H1 (cell line): ENCODE measurements around the gene SBSN. TPM values are rescaled to one million over a fixed set of nuclear protein-coding genes. Genes with fewer than 3 reads are reported as not detected.

Experiments
- CTCF ChIA-PET: fragments of 300-600 bp; sonication (Branson Sonifier 250); formaldehyde crosslinking; loops from one replicate; lab custom pipeline; 2021; ENCODE audit not compliant: partially characterized antibody; lab: Charles Lee
- POLR2A ChIA-PET: fragments of 300-600 bp; sonication (Branson Sonifier 250); formaldehyde crosslinking; loops from one replicate; lab custom pipeline; 2021; ENCODE audit warnings: inconsistent platforms; ENCODE audit not compliant: partially characterized antibody; lab: Charles Lee
- DNase-seq, 2 experiments: peaks; one replicate each; pipeline versions ENCODE4 v3.0.0 to v3.0.0-alpha.2; 2010 to 2022; ENCODE audit warnings: low spot score in 2 of 2, low read depth in 1 of 2, mixed read lengths in 1 of 2
- FAIRE-seq: peaks from 2 replicates; lab custom pipeline; 2011; peaks lifted over from hg19 to GRCh38; lab: Jason Lieb, UNC
- H2AFZ ChIP-seq: 2 replicates; pipeline ENCODE4 v1.8.1; 2012; ENCODE audit warnings: low read length, inconsistent platforms
- H2AK5ac ChIP-seq: 2 replicates; pipeline ENCODE4 v1.6.1; 2013; ENCODE audit warnings: low read depth, low read length
- H2BK120ac ChIP-seq: replicated peaks from 2 replicates; pipeline ENCODE3; 2013; ENCODE audit warnings: low read depth, low read length, inconsistent platforms
- H2BK12ac ChIP-seq: 2 replicates; pipeline ENCODE4 v1.6.1; 2013; ENCODE audit warnings: low read depth, low read length
- H2BK15ac ChIP-seq: 2 replicates; pipeline ENCODE4 v1.6.1; 2013; ENCODE audit warnings: low read length
- H2BK20ac ChIP-seq: 2 replicates; pipeline ENCODE4 v1.6.1; 2013; ENCODE audit warnings: low read length
- H2BK5ac ChIP-seq: 2 replicates; pipeline ENCODE4 v1.6.1; 2013; ENCODE audit warnings: low read depth, low read length
- H3K14ac ChIP-seq: 2 replicates; pipeline ENCODE4 v1.6.1; 2013; ENCODE audit warnings: inconsistent platforms; ENCODE audit not compliant: insufficient read length
- H3K18ac ChIP-seq: 2 replicates; pipeline ENCODE4 v1.6.1; 2013; ENCODE audit warnings: low read length; ENCODE audit errors: extremely low read depth
- H3K23ac ChIP-seq: 2 replicates; pipeline ENCODE4 v1.6.1; 2013; ENCODE audit warnings: inconsistent platforms; ENCODE audit not compliant: insufficient read length
- H3K23me2 ChIP-seq: 2 replicates; pipeline ENCODE4 v1.6.1; 2013; ENCODE audit warnings: low read depth, low read length
- H3K27ac ChIP-seq: 2 replicates; pipeline ENCODE4 v1.6.1; 2011; ENCODE audit warnings: low read depth, low read length, inconsistent platforms
- H3K27me3 ChIP-seq, 4 experiments: replicated peaks in 1 of 4; 1 replicate in 1 of 4; 2 replicates in 3 of 4; pipeline versions ENCODE4 v1.6.1 to v1.8.1; 2011 to 2013; ENCODE audit warnings: low read length in 3 of 4, mild to moderate bottlenecking in 3 of 4, inconsistent platforms in 2 of 4, mixed read lengths in 2 of 4, moderate library complexity in 1 of 4; ENCODE audit not compliant: control insufficient read depth in 3 of 4, insufficient read depth in 3 of 4; ENCODE audit errors: extremely low read depth in 1 of 4
- H3K36me3 ChIP-seq, 4 experiments: 2 replicates each; pipeline versions ENCODE4 v1.6.1 to v1.8.1; 2011 to 2013; ENCODE audit warnings: mild to moderate bottlenecking in 4 of 4, low read length in 3 of 4, moderate library complexity in 2 of 4, control low read depth in 1 of 4, inconsistent platforms in 1 of 4; ENCODE audit not compliant: insufficient read depth in 4 of 4, control insufficient read depth in 2 of 4
- H3K4ac ChIP-seq: replicated peaks from 2 replicates; pipeline ENCODE3; 2013; ENCODE audit warnings: low read length, low read depth, mixed read lengths, inconsistent platforms; ENCODE audit not compliant: insufficient read length
- H3K4me1 ChIP-seq, 4 experiments: replicated peaks in 1 of 4; 1 replicate in 1 of 4; 2 replicates in 3 of 4; pipeline versions ENCODE4 v1.6.1 to v1.8.1; 2011 to 2013; ENCODE audit warnings: low read length in 3 of 4, inconsistent platforms in 2 of 4, mixed read lengths in 1 of 4; ENCODE audit not compliant: insufficient read depth in 4 of 4, control insufficient read depth in 3 of 4
- H3K4me2 ChIP-seq, 2 experiments: 2 replicates each; pipeline versions ENCODE4 v1.6.1 to v1.8.1; 2011 to 2013; ENCODE audit warnings: low read depth in 2 of 2, low read length in 2 of 2, control low read depth in 1 of 2, inconsistent platforms in 1 of 2, mild to moderate bottlenecking in 1 of 2; ENCODE audit not compliant: insufficient read depth in 1 of 2
- H3K4me3 ChIP-seq, 4 experiments: fragments of 200-600, 300-600 bp in 1 of 4; sonication (generic), shearing (Covaris generic), sonication (Bioruptor Twin) in 1 of 4; 2 replicates each; pipeline versions ENCODE4 v1.5.1 to v1.8.1; 2011 to 2016; ENCODE audit warnings: low read length in 4 of 4, low read depth in 3 of 4, control low read depth in 2 of 4, inconsistent platforms in 2 of 4, mild to moderate bottlenecking in 2 of 4, mixed read lengths in 1 of 4, moderate library complexity in 1 of 4; ENCODE audit not compliant: insufficient read depth in 2 of 4; ENCODE audit errors: extremely low read depth in 1 of 4
- H3K56ac ChIP-seq: replicated peaks from 2 replicates; pipeline ENCODE3; 2013; ENCODE audit warnings: low read depth, mild to moderate bottlenecking, mixed read lengths, low read length, inconsistent platforms; ENCODE audit not compliant: insufficient read length
- H3K79me1 ChIP-seq: 2 replicates; pipeline ENCODE4 v1.6.1; 2013; ENCODE audit warnings: low read depth, low read length, control low read depth
- H3K79me2 ChIP-seq, 2 experiments: 2 replicates each; pipeline versions ENCODE4 v1.6.1 to v1.8.1; 2012 to 2013; ENCODE audit warnings: low read length in 2 of 2, mild to moderate bottlenecking in 2 of 2, inconsistent platforms in 1 of 2; ENCODE audit not compliant: insufficient read depth in 2 of 2, control insufficient read depth in 1 of 2
- H3K9ac ChIP-seq, 4 experiments: replicated peaks in 1 of 4; 1 replicate in 1 of 4; 2 replicates in 3 of 4; pipeline versions ENCODE4 v1.6.1 to v1.8.1; 2011 to 2013; ENCODE audit warnings: low read depth in 3 of 4, low read length in 3 of 4, control low read depth in 2 of 4, mild to moderate bottlenecking in 2 of 4, moderate library complexity in 2 of 4, inconsistent platforms in 1 of 4; ENCODE audit errors: extremely low read depth in 1 of 4
- H3K9me3 ChIP-seq, 2 experiments: 2 replicates each; pipeline versions ENCODE4 v1.6.1 to v1.8.1; 2012 to 2013; ENCODE audit warnings: mild to moderate bottlenecking in 2 of 2, moderate library complexity in 2 of 2, control low read depth in 1 of 2, inconsistent platforms in 1 of 2, low read depth in 1 of 2, low read length in 1 of 2, mixed read lengths in 1 of 2; ENCODE audit not compliant: insufficient read depth in 2 of 2
- H4K20me1 ChIP-seq, 2 experiments: replicated peaks in 1 of 2; 2 replicates each; pipeline versions ENCODE3 to v1.8.1; 2011 to 2013; ENCODE audit warnings: inconsistent platforms in 2 of 2, low read length in 2 of 2, mild to moderate bottlenecking in 1 of 2; ENCODE audit not compliant: insufficient read depth in 2 of 2, control insufficient read depth in 1 of 2
- H4K5ac ChIP-seq: 2 replicates; pipeline ENCODE4 v1.6.1; 2013; ENCODE audit warnings: low read length, low read depth, mixed read lengths, inconsistent platforms; ENCODE audit not compliant: insufficient read length
- H4K8ac ChIP-seq: 2 replicates; pipeline ENCODE4 v1.8.0; 2013; ENCODE audit warnings: mild to moderate bottlenecking, moderate library complexity, low read length, inconsistent platforms; ENCODE audit not compliant: insufficient read depth; ENCODE audit errors: extremely low read depth
- H4K91ac ChIP-seq: replicated peaks from 2 replicates; pipeline ENCODE3; 2013; ENCODE audit warnings: low read length, mixed read lengths, inconsistent platforms; ENCODE audit not compliant: insufficient read length
- BCL11A ChIP-seq, 2 experiments: IDR thresholded peaks; one replicate each; pipeline ENCODE4 v1.6.1; 2011; ENCODE audit warnings: low read depth in 2 of 2, low read length in 2 of 2, mild to moderate bottlenecking in 2 of 2
- CEBPB ChIP-seq: IDR thresholded peaks from 2 replicates; pipeline ENCODE4 v1.6.1; 2012; ENCODE audit warnings: low read depth, low read length
- CHD1 ChIP-seq: IDR thresholded peaks from 2 replicates; pipeline ENCODE4 v1.6.1; 2012; ENCODE audit warnings: low read depth, low read length, improper control_type of control experiment
- POU5F1 ChIP-seq: IDR thresholded peaks from 2 replicates; pipeline ENCODE4 v1.6.1; 2011; ENCODE audit warnings: low read depth, mild to moderate bottlenecking, low read length, moderate library complexity
- SUZ12 ChIP-seq: fragments of 200-600 bp; sonication (generic); IDR thresholded peaks from 2 replicates; pipeline ENCODE4 v1.6.1; 2012; ENCODE audit warnings: mild to moderate bottlenecking, inconsistent platforms, low read length, moderate library complexity, mixed read lengths
- TCF12 ChIP-seq: IDR thresholded peaks from 2 replicates; pipeline ENCODE4 v1.6.1; 2011; ENCODE audit warnings: low read depth, mild to moderate bottlenecking, low read length
- YY1 ChIP-seq: IDR thresholded peaks from 2 replicates; pipeline ENCODE4 v1.6.1; 2011; ENCODE audit warnings: low read depth, mild to moderate bottlenecking, low read length
- WGBS, 2 experiments: shearing (Covaris generic) in 1 of 2; methylation state at CpG; one replicate each; pipeline versions ENCODE4 v1.1.6 to v1.1.7; 2013 to 2015; ENCODE audit warnings: low lambda C conversion rate in 2 of 2, mixed read lengths in 2 of 2, inconsistent platforms in 1 of 2, low coverage in 1 of 2, missing lambda C conversion rate in 1 of 2; ENCODE audit not compliant: insufficient replicate concordance in 2 of 2, insufficient coverage in 1 of 2, insufficient read length in 1 of 2; ENCODE audit errors: extremely low coverage in 1 of 2, missing lambda C conversion rate in 1 of 2; 5-methylcytosine and 5-hydroxymethylcytosine counted together
- polyA plus RNA-seq, 7 experiments: library from polyadenylated mRNA; depleted of rRNA in 3 of 7; stranded (reverse) in 5 of 7; unstranded in 2 of 7; fragments of >200 nt in 5 of 7; fragments of 200-250 nt in 2 of 7; gene quantifications; 1 replicate in 5 of 7; 2 replicates in 1 of 7; 4 replicates in 1 of 7; pipeline versions ENCODE4 v1.2.1 to v1.2.3, GENCODE V29; 2011 to 2013; ENCODE audit warnings: missing spikeins in 2 of 7, mixed read lengths in 2 of 7
- total RNA-seq: library from RNA; stranded (reverse); fragmentation: NEBNext Ultra II Directional; extraction: Animal tissue kit (Norgen Biotek cat#: 25700); gene quantifications from 2 replicates; pipeline ENCODE4 v1.2.1, GENCODE V29; 2021

The SBSN gene
- total and polyA plus RNA-seq, 2 of the 8 experiments (the other 6 are each of a cell fraction or from before 2014, with no cell fraction given): not detected

- Histone ChIP-seq H3K9me3 (no peaks in the 10 kb centered on the region), H3K56ac (no peak overlapping the region), H3K4ac (no peak overlapping the region), H3K4me1 (peaks cover 0 to 4% (median 0%) of the 10 kb centered on the region in 4 experiments; a peak in 1 of 7 replicates), H2BK12ac (no peak overlapping the region), H4K91ac (no peak overlapping the region), H2BK120ac (no peak overlapping the region), H2BK5ac (no peak overlapping the region), H3K79me2 (no peaks in the 10 kb centered on the region), H4K8ac (no peak overlapping the region), H3K23ac (no peak overlapping the region), H3K4me3 (no peak overlapping the region), H3K9ac (no peak overlapping the region), H3K79me1 (no peaks in the 10 kb centered on the region), H3K27ac (no peak overlapping the region), H2AFZ (no peak overlapping the region), H2BK15ac (no peak overlapping the region), H3K18ac (no peak overlapping the region), H3K27me3 (no peaks in the 10 kb centered on the region; a peak in 2 of 7 replicates), H2AK5ac (no peak overlapping the region), H4K20me1 (no peaks in the 10 kb centered on the region), H3K14ac (no peak overlapping the region), H3K36me3 (no peaks in the 10 kb centered on the region), H3K23me2 (no peaks in the 10 kb centered on the region), H3K4me2 (no peak overlapping the region), H2BK20ac (no peak overlapping the region), H4K5ac (no peak overlapping the region)
- WGBS, 2 experiments: 86% methylated on average over 7 of the region's 7 CpGs; no CpG with 5 or more reads in 1 of the 2 experiments
- CTCF ChIA-PET: interaction anchor here (0.9 to 1.2 kb wide), 3 partner anchors 11 to 15 kb away, joined by 3 read pairs; no protein-coding TSS in a partner anchor
- FAIRE-seq: no peak
- TF ChIP-seq CHD1 (no peak), SUZ12 (no peak), CEBPB (peak; percentile 70), YY1 (no peak), BCL11A (IDR thresholded peaks at IDR 0.05; ENCODE audit: low read depth in 2 of 2, low read length in 2 of 2) (no peak), POU5F1 (no peak), TCF12 (no peak)
- DNase-seq: no peak
- POLR2A ChIA-PET: no interaction called here
Observed at GRCh38 chr19:35566738-35567137, 38.6 kb upstream of the SBSN start.
